Trophoblast cell (in vitro differentiated cells and primary cell): Measurements from ENCODE around the gene HOXB6.

Experiments used
- DNase-seq, 2 donors: peaks; one replicate each; pipeline ENCODE4 v3.0.0-alpha.2; 2016
- H2AFZ ChIP-seq: 2 replicates; pipeline ENCODE4 v1.6.1; 2013; ENCODE audit warnings: low read length, moderate library complexity, mild to moderate bottlenecking; ENCODE audit not compliant: insufficient read depth, poor library complexity
- H2AK5ac ChIP-seq: 2 replicates; pipeline ENCODE4 v1.6.1; 2013; ENCODE audit warnings: mild to moderate bottlenecking, low read length
- H2BK120ac ChIP-seq: 2 replicates; pipeline ENCODE4 v1.6.1; 2013; ENCODE audit warnings: low read length, mild to moderate bottlenecking, moderate library complexity; ENCODE audit not compliant: insufficient read depth, poor library complexity
- H2BK12ac ChIP-seq: 2 replicates; pipeline ENCODE4 v1.6.1; 2013; ENCODE audit warnings: mild to moderate bottlenecking, low read length, moderate library complexity
- H2BK5ac ChIP-seq: 2 replicates; pipeline ENCODE4 v1.6.1; 2013; ENCODE audit warnings: low read length, low read depth, moderate library complexity, mild to moderate bottlenecking; ENCODE audit not compliant: poor library complexity
- H3K14ac ChIP-seq: 2 replicates; pipeline ENCODE4 v1.6.1; 2013; ENCODE audit warnings: mild to moderate bottlenecking, low read length
- H3K18ac ChIP-seq: 2 replicates; pipeline ENCODE4 v1.6.1; 2013; ENCODE audit warnings: mild to moderate bottlenecking, low read length
- H3K23ac ChIP-seq: 2 replicates; pipeline ENCODE4 v1.6.1; 2013; ENCODE audit warnings: low read length
- H3K27ac ChIP-seq: 2 replicates; pipeline ENCODE4 v1.5.1; 2013; ENCODE audit warnings: low read depth, mild to moderate bottlenecking, inconsistent platforms, low read length, moderate library complexity
- H3K27me3 ChIP-seq: 2 replicates; pipeline ENCODE4 v1.6.1; 2013; ENCODE audit warnings: inconsistent platforms, mild to moderate bottlenecking, low read length, moderate library complexity; ENCODE audit not compliant: insufficient read depth
- H3K36me3 ChIP-seq, 2 experiments: 1 replicate in 1 of 2; 2 replicates in 1 of 2; pipeline ENCODE4 v1.6.1; 2013; ENCODE audit warnings: low read length in 2 of 2, mild to moderate bottlenecking in 2 of 2, moderate library complexity in 1 of 2; ENCODE audit not compliant: insufficient read depth in 2 of 2, control insufficient read depth in 1 of 2
- H3K4ac ChIP-seq: 2 replicates; pipeline ENCODE4 v1.6.1; 2013; ENCODE audit warnings: low read depth, mild to moderate bottlenecking, low read length, moderate library complexity
- H3K4me1 ChIP-seq, 2 experiments: 1 replicate in 1 of 2; 2 replicates in 1 of 2; pipeline ENCODE4 v1.6.1; 2013; ENCODE audit warnings: low read length in 2 of 2, mild to moderate bottlenecking in 2 of 2, moderate library complexity in 1 of 2; ENCODE audit not compliant: insufficient read depth in 2 of 2, control insufficient read depth in 1 of 2
- H3K4me2 ChIP-seq: 2 replicates; pipeline ENCODE4 v1.6.1; 2013; ENCODE audit warnings: inconsistent platforms, mild to moderate bottlenecking, low read length, moderate library complexity
- H3K4me3 ChIP-seq: 2 replicates; pipeline ENCODE4 v1.5.1; 2013; ENCODE audit warnings: mild to moderate bottlenecking, low read depth, low read length, inconsistent platforms
- H3K79me1 ChIP-seq: one replicate; pipeline ENCODE4 v1.6.1; 2013; ENCODE audit warnings: low read length
- H3K79me2 ChIP-seq: 2 replicates; pipeline ENCODE4 v1.6.1; 2013; ENCODE audit warnings: low read length, mild to moderate bottlenecking; ENCODE audit not compliant: control insufficient read depth, insufficient read depth, poor library complexity
- H3K9ac ChIP-seq: 2 replicates; pipeline ENCODE4 v1.6.1; 2013; ENCODE audit warnings: mild to moderate bottlenecking, low read length
- H3K9me3 ChIP-seq: 2 replicates; pipeline ENCODE4 v1.6.1; 2013; ENCODE audit warnings: low read depth, mild to moderate bottlenecking, control low read depth, inconsistent platforms, low read length; ENCODE audit not compliant: insufficient read depth
- H4K12ac ChIP-seq: 2 replicates; pipeline ENCODE4 v1.6.1; 2013; ENCODE audit warnings: low read depth, mild to moderate bottlenecking, low read length, moderate library complexity
- H4K8ac ChIP-seq: 2 replicates; pipeline ENCODE4 v1.6.1; 2013; ENCODE audit warnings: low read depth, mild to moderate bottlenecking, low read length, moderate library complexity
- H4K91ac ChIP-seq: one replicate; pipeline ENCODE4 v1.6.1; 2013; ENCODE audit warnings: low read depth, mild to moderate bottlenecking, low read length, moderate library complexity
- WGBS: extraction: QIAGEN DNeasy Blood & Tissue Kit; methylation state at CpG from one replicate; pipeline ENCODE4 v1.1.7; 2013; ENCODE audit warnings: missing lambda C conversion rate; ENCODE audit not compliant: insufficient read length, insufficient coverage; ENCODE audit errors: extremely low coverage; 5-methylcytosine and 5-hydroxymethylcytosine counted together

The HOXB6 gene

DNA sequence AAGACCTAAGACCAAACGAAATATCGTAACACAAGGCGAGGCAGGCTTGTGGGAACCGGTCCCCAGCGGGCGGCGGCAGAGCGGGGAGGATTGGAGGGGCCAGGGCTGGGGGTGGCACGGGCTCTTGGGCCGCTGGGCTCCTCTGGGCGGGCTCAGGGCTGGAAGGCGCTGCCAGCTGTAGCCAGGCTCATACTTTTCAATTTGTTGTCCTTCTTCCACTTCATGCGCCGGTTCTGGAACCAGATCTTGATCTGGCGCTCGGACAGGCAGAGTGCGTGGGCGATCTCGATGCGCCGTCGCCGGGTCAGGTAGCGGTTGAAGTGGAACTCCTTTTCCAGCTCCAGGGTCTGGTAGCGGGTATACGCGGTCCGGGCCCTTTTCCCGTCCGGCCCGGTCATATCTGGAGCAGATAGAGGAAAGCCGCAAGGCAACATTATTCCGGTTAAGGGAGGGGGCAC lies 12.7 kb downstream of the HOXB6 start:
- Histone ChIP-seq H2BK120ac (no peak overlapping the region), H3K4me3 (no peak overlapping the region), H3K27me3 (no peaks in the 10 kb centered on the region), H4K12ac (no peak overlapping the region), H3K36me3 (peaks cover 3 to 10% of the 10 kb centered on the region in 2 experiments), H3K9me3 (no peaks in the 10 kb centered on the region), H3K18ac (no peak overlapping the region), H3K79me1 (peaks cover 11% of the 10 kb centered on the region), H3K4ac (no peak overlapping the region), H3K4me2 (peak overlapping the region; percentile 84), H3K79me2 (peaks cover 9% of the 10 kb centered on the region), H3K23ac (no peak overlapping the region), H2AFZ (peak overlapping the region; percentile 44), H2BK12ac (no peak overlapping the region), H2AK5ac (no peak overlapping the region), H3K27ac (no peak overlapping the region), H4K91ac (peak overlapping the region; percentile 37), H2BK5ac (no peak overlapping the region), H3K9ac (no peak overlapping the region), H3K14ac (no peak overlapping the region), H4K8ac (peak overlapping the region; percentile 20), H3K4me1 (peaks cover 38 to 51% of the 10 kb centered on the region in 2 experiments)
- no CpG with 5 or more reads among the region's 33 CpGs for WGBS
- DNase-seq, result no peak

DNA sequence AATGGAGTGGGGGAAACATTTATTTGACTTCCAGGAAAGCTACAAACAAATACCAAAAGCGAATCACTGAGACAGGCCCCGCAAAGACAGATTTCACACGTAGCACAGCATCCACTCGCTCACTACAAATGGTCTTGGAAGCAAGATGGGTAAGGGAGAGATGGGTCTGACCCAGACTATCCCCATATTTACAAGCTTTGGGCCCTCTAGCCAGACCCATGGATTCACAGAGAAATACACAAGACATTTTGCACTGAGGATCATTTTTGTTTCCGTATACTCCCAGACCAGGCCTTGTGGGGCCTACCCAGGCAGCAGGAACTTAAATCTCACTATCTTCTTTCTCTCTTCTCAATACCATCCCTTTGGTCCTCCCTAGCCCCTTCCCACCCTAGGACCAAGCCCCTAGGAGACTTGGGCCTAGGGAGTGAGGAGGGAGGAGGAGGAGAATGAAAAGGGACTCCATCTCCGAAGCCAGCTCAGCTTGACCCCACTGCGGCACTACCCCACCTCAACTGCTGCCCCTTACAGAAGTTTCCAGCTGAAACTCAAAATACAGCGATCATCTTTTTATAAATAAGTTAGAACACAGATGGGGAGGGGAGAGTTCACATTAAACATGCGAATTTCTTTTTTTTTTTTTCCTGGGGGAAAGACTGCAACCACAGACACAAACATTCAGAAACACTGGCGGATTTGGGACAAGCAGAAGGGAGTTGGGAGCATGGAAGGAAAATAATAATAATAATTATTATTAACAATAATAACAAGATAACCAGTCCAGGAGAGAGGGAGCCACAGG lies 13.3 kb downstream of the HOXB6 start:
- Histone ChIP-seq H3K4me2 (no peak overlapping the region), H2BK120ac (no peak overlapping the region)

DNA sequence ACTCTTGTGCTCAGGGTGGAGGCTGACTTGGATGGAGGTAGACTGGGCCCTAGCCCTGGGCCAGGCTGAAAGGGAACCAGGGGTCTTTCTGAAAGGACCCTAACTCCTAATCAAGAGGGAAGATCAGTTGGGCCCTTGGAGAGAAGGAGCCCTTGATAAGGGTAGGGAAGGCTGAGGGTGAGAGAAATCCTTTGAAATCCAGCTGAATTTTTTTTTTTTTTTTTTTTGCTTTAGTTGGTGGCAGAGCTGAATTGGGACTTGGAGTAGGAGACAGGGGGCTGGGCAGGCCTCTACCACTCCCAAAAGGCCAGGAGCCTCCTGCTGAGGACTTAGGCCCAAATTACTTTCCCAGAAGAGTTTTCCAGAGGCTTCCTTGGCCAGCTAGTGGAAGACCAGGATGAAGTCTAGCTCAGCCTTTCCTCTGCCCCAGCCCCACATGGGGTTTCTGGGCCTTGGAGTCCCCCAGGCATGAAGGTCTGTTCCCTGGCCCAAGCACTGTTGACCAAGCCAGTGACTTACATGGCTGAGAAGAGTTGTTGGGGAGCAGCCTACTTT lies 14.1 kb downstream of the HOXB6 start:
- Histone ChIP-seq H2AFZ (no peak overlapping the region), H2AK5ac (peak overlapping the region; percentile 26), H3K79me2 (peaks cover 4% of the 10 kb centered on the region), H4K8ac (no peak overlapping the region), H3K4ac (peak overlapping the region; percentile 50), H2BK120ac (no peak overlapping the region), H3K4me1 (peaks cover 29 to 47% of the 10 kb centered on the region in 2 experiments), H3K14ac (no peak overlapping the region), H3K4me2 (peak overlapping the region; percentile 62), H3K27me3 (no peaks in the 10 kb centered on the region), H2BK12ac (peak overlapping the region; percentile 58), H3K9ac (no peak overlapping the region), H3K9me3 (no peaks in the 10 kb centered on the region), H4K91ac (peak overlapping the region; percentile 28), H3K23ac (no peak overlapping the region), H3K79me1 (peaks cover 10% of the 10 kb centered on the region), H4K12ac (no peak overlapping the region), H2BK5ac (peak overlapping the region; percentile 2), H3K27ac (no peak overlapping the region), H3K4me3 (no peak overlapping the region), H3K36me3 (peaks cover 3 to 6% of the 10 kb centered on the region in 2 experiments), H3K18ac (no peak overlapping the region)
- no peak for DNase-seq

More for the DNA sequence above, 13.3 kb downstream of the HOXB6 start:
- Histone ChIP-seq H2AK5ac (no peak overlapping the region), H3K27ac (no peak overlapping the region), H2AFZ (no peak overlapping the region), H3K9me3 (no peaks in the 10 kb centered on the region), H4K8ac (no peak overlapping the region), H3K4me1 (peaks cover 35 to 47% of the 10 kb centered on the region in 2 experiments), H4K12ac (no peak overlapping the region), H3K79me2 (peaks cover 9% of the 10 kb centered on the region), H3K14ac (no peak overlapping the region), H3K4ac (no peak overlapping the region), H4K91ac (no peak overlapping the region), H3K79me1 (peaks cover 10% of the 10 kb centered on the region), H3K18ac (no peak overlapping the region), H2BK12ac (no peak overlapping the region), H2BK5ac (no peak overlapping the region), H3K23ac (no peak overlapping the region), H3K36me3 (peaks cover 3 to 10% of the 10 kb centered on the region in 2 experiments), H3K27me3 (no peaks in the 10 kb centered on the region), H3K4me3 (no peak overlapping the region), H3K9ac (no peak overlapping the region)
- no CpG with 5 or more reads among the region's 10 CpGs for WGBS
- DNase-seq, result no peak

DNA sequence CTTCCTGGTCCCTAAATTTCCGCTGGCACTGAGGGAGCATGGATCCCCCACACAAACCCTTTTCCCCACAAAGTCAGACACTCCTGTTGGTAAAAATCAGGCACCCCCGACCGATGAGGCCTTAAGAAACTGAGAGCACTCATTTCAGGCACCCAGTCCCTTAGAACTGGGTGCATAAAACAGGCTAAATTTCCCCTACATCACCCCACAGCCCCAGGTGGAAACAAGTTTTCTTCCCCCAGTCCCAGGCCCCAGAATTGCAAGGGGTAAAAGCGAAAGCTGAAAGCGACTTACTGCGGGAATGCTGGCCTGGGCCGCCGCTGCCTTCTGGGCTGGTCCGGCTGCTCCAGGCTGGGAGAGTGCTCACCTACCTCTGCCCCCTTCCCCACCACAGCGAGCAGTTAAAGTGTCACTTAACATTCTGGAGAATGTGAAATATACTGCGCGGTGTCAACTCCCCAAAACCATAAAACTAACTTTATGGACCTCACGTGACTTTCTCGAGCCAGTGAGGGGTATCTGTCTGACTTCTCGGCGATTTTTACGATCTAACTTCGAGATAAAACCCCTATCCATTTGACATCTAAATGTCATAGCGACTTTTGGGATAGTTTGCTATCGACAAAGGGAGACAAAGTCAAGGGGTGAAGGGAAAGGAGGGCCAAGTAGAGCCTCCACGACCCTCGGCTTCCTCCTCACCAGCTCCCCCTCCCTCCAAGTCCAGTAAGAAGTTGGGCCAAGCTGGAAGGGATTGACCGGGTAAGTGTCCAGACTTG lies 14.8 kb downstream of the HOXB6 start, which contains the start of gene HOXB3:
TSS of gene HOXB3 (minus strand) at position 411 of the 776 bp plus-strand sequence. CDS start 37,767 bp downstream, outside the sequence.
- peak within 1 kb of the TSS; percentile 34 for H2BK120ac ChIP-seq
- H3K4me1 ChIP-seq, result peaks cover 29 to 47% of the 10 kb centered on the region in 2 experiments
- peaks cover 12% of the 10 kb centered on the region for H3K79me1 ChIP-seq
- H3K36me3 ChIP-seq, result peaks cover 2% of the 10 kb centered on the region in 2 experiments
- H3K18ac ChIP-seq, result no peak within 1 kb of the TSS
- H3K4ac ChIP-seq, result peak within 1 kb of the TSS; percentile 50
- no CpG with 5 or more reads among the region's 23 CpGs for WGBS
- H2BK5ac ChIP-seq, result peak within 1 kb of the TSS; percentile 2
- peak within 1 kb of the TSS; percentile 29 for H3K27ac ChIP-seq
- no peak within 1 kb of the TSS for H4K12ac ChIP-seq
- peak within 1 kb of the TSS; percentile 58 for H2BK12ac ChIP-seq
- H3K9me3 ChIP-seq, result no peaks in the 10 kb centered on the region
- H3K4me3 ChIP-seq, result no peak within 1 kb of the TSS
- H4K8ac ChIP-seq, result peak within 1 kb of the TSS; percentile 58
- H3K23ac ChIP-seq, result no peak within 1 kb of the TSS
- no peak within 1 kb of the TSS for H2AFZ ChIP-seq
- no peak within 1 kb of the TSS for H3K9ac ChIP-seq
- peaks cover 4% of the 10 kb centered on the region for H3K79me2 ChIP-seq
- peak within 1 kb of the TSS; percentile 26 for H2AK5ac ChIP-seq
- H3K27me3 ChIP-seq, result no peaks in the 10 kb centered on the region
- no peak for DNase-seq
- H4K91ac ChIP-seq, result peak within 1 kb of the TSS; percentile 32
- H3K4me2 ChIP-seq, result peak within 1 kb of the TSS; percentile 62
- peak within 1 kb of the TSS; percentile 42 for H3K14ac ChIP-seq
